SK-N-MC (cell line): Measurements from ENCODE around the gene HOMER3.

Source experiments
- EZH2 ChIP-seq: fragments of 200-600 bp; sonication (generic); IDR thresholded peaks from one replicate; pipeline ENCODE4 v1.6.1; 2017; ENCODE audit warnings: antibody characterized with exemption
- POLR2AphosphoS5 ChIP-seq: IDR thresholded peaks from 2 replicates; pipeline ENCODE4 v1.6.1; 2012; ENCODE audit warnings: mild to moderate bottlenecking, low read depth, low read length, borderline replicate concordance

GRCh38 chr19:18945297-18945696 is 4.3 kb upstream of the HOMER3 start:
- TF ChIP-seq EZH2, result no peak
- TF ChIP-seq POLR2AphosphoS5, result no peak
